K562 (cell line): ENCODE measurements around the gene FKBP9. TPM values are rescaled to one million over a fixed set of nuclear protein-coding genes. Genes with fewer than 3 reads are reported as not detected.

Source experiments
- ATAC-seq: fragments of 200-7000 bp; cut with Tn5 transposase; 3 replicates; pipeline ENCODE4 v1.9.1; 2020; ENCODE audit warnings: moderate library complexity
- BruUV-seq: library from RNA; stranded (reverse); fragments of 400-500 nt; replicated peaks from 2 replicates; lab custom pipeline; 2021; lab: Mats Ljungman, UMichigan
- CTCF ChIA-PET: fragments of 300-600 bp; formaldehyde crosslinking; extraction: SDS; loops from one replicate; lab custom pipeline; 2021; ENCODE audit warnings: low intra/inter-chr PET ratio; lab: Yijun Ruan, JAX
- POLR2A ChIA-PET: fragments of 300-600, 350-650 bp; sonication (Branson Sonifier 250); formaldehyde crosslinking; extraction: SDS; loops from one replicate; lab custom pipeline; 2021; ENCODE audit warnings: antibody characterized with exemption, inconsistent platforms; lab: Yijun Ruan, JAX
- DNase-seq, 4 experiments: peaks; one replicate each; pipeline versions ENCODE4 v3.0.0 to v3.0.0-alpha.2; 2011 to 2018; ENCODE audit warnings: low spot score in 3 of 4, mixed read lengths in 3 of 4; ENCODE audit errors: extremely low read depth in 1 of 4
- FAIRE-seq: peaks from 2 replicates; lab custom pipeline; 2011; peaks lifted over from hg19 to GRCh38; lab: Jason Lieb, UNC
- H2AFZ ChIP-seq: 2 replicates; pipeline ENCODE4 v1.6.0; 2011; ENCODE audit warnings: low read depth, low read length, control low read depth, inconsistent platforms
- H3K27ac ChIP-seq: fragments of 200-600 bp; 3 replicates; pipeline ENCODE4 v1.8.0; 2011; ENCODE audit warnings: low read depth, mild to moderate bottlenecking, control low read depth, inconsistent platforms, low read length, moderate library complexity, mixed read lengths; ENCODE audit errors: extremely low read depth
- H3K27me3 ChIP-seq, 2 experiments: fragments of 300-600 bp in 1 of 2; 2 replicates in 1 of 2; 3 replicates in 1 of 2; pipeline versions ENCODE4 v1.6.0 to v1.8.0; 2011; ENCODE audit warnings: inconsistent platforms in 2 of 2, low read length in 2 of 2, mild to moderate bottlenecking in 1 of 2, mixed read lengths in 1 of 2, moderate library complexity in 1 of 2; ENCODE audit not compliant: control insufficient read depth in 2 of 2, insufficient read depth in 2 of 2
- H3K36me3 ChIP-seq: fragments of 300-600 bp; 3 replicates; pipeline ENCODE4 v1.8.0; 2011; ENCODE audit warnings: mild to moderate bottlenecking, low read length, inconsistent platforms; ENCODE audit not compliant: control insufficient read depth, insufficient read depth
- H3K4me1 ChIP-seq, 2 experiments: fragments of 200-600 bp in 1 of 2; replicated peaks in 1 of 2; 2 replicates in 1 of 2; 3 replicates in 1 of 2; pipeline versions ENCODE4 v1.5.1 to v1.8.0; 2011; ENCODE audit warnings: inconsistent platforms in 2 of 2, low read length in 2 of 2, mild to moderate bottlenecking in 1 of 2, mixed read lengths in 1 of 2, moderate library complexity in 1 of 2; ENCODE audit not compliant: control insufficient read depth in 2 of 2, insufficient read depth in 2 of 2
- H3K4me2 ChIP-seq: 2 replicates; pipeline ENCODE4 v1.6.1; 2011; ENCODE audit warnings: low read length, control low read depth, inconsistent platforms, mixed read lengths; ENCODE audit not compliant: insufficient read depth
- H3K4me3 ChIP-seq: fragments of 200-600 bp; sonication (generic), shearing (Covaris generic); 2 replicates; pipeline ENCODE4 v1.5.1; 2016; ENCODE audit warnings: control low read depth, inconsistent platforms
- H3K79me2 ChIP-seq: fragments of 200-600 bp; 3 replicates; pipeline ENCODE4 v1.8.0; 2011; ENCODE audit warnings: low read length, inconsistent platforms; ENCODE audit not compliant: control insufficient read depth, insufficient read depth
- H3K9ac ChIP-seq, 2 experiments: 2 replicates each; pipeline versions ENCODE4 v1.6.0 to v1.6.1; 2011; ENCODE audit warnings: low read depth in 2 of 2, low read length in 2 of 2, control low read depth in 1 of 2, inconsistent platforms in 1 of 2, mild to moderate bottlenecking in 1 of 2, mixed read lengths in 1 of 2; ENCODE audit not compliant: insufficient read depth in 1 of 2
- H3K9me1 ChIP-seq: one replicate; pipeline ENCODE4 v1.6.0; 2011; ENCODE audit warnings: inconsistent platforms, mild to moderate bottlenecking, low read length, moderate library complexity; ENCODE audit not compliant: control insufficient read depth, insufficient read depth
- H3K9me3 ChIP-seq: replicated peaks from 2 replicates; pipeline ENCODE4 v1.5.1; 2011; ENCODE audit warnings: low read depth, low read length, inconsistent platforms; ENCODE audit not compliant: control insufficient read depth, insufficient read depth
- H4K20me1 ChIP-seq: replicated peaks from 2 replicates; pipeline ENCODE4 v1.6.1; 2011; ENCODE audit warnings: low read length, inconsistent platforms, mixed read lengths; ENCODE audit not compliant: control insufficient read depth, insufficient read depth
- BCOR ChIP-seq: fragments of 450-650 bp; IDR thresholded peaks from 2 replicates; pipeline ENCODE4 v1.6.1; 2016
- NBN ChIP-seq: fragments of 450-650 bp; IDR thresholded peaks from 2 replicates; pipeline ENCODE4 v1.6.1; 2016; ENCODE audit warnings: low read depth, mild to moderate bottlenecking
- NFE2 ChIP-seq: IDR thresholded peaks from 2 replicates; pipeline ENCODE4 v1.6.1; 2014; ENCODE audit warnings: antibody characterized with exemption, low read depth
- NFIX ChIP-seq: fragments of 250-450 bp; sonication (Bioruptor Pico); IDR thresholded peaks from 2 replicates; pipeline ENCODE4 v1.4.0; 2020; ENCODE audit warnings: low read depth, mild to moderate bottlenecking, moderate library complexity
- SNRNP70 ChIP-seq: fragments of 200-400 bp; formaldehyde crosslinking; optimal IDR thresholded peaks from 2 replicates; pipeline ENCODE3; 2017; ENCODE audit warnings: low read depth, low read length
- U2AF2 ChIP-seq: fragments of 200-400 bp; formaldehyde crosslinking; optimal IDR thresholded peaks from 2 replicates; pipeline ENCODE3; 2017; ENCODE audit warnings: low read depth, mild to moderate bottlenecking, low read length
- ZNF133 ChIP-seq: fragments of 250-450 bp; sonication (Bioruptor Pico); IDR thresholded peaks from 2 replicates; pipeline ENCODE4 v1.4.0; 2020; ENCODE audit warnings: mild to moderate bottlenecking
- ZNF175 ChIP-seq: fragments of 200-800 bp; sonication (Bioruptor generic); IDR thresholded peaks from 2 replicates; pipeline ENCODE4 v1.6.1; 2016; ENCODE audit warnings: low read depth, mild to moderate bottlenecking, missing genetic modification characterization, missing compliant biosample characterization
- ZNF75A ChIP-seq: fragments of 450-650 bp; formaldehyde crosslinking; IDR thresholded peaks from 2 replicates; pipeline ENCODE4 v1.4.0; 2020; ENCODE audit warnings: mild to moderate bottlenecking
- ZNF780A ChIP-seq: fragments of 250-450 bp; sonication (Bioruptor Pico); IDR thresholded peaks from 2 replicates; pipeline ENCODE4 v1.5.0; 2021; ENCODE audit warnings: mild to moderate bottlenecking
- WGBS: fragments of 100-300 bp; shearing (Covaris generic); methylation state at CpG from one replicate; pipeline ENCODE4 v1.1.6; 2016; ENCODE audit warnings: low coverage, mixed read lengths; ENCODE audit not compliant: insufficient coverage; ENCODE audit errors: missing lambda C conversion rate; 5-methylcytosine and 5-hydroxymethylcytosine counted together
- in situ Hi-C: fragments of 300-500 bp; cut with MboI; formaldehyde crosslinking; loops from 4 replicates; pipeline ENCODE4 v1.15.0; 2018; ENCODE audit warnings: inconsistent platforms, mixed read lengths
- intact Hi-C: fragments of 100-400 bp; cut with micrococcal nuclease; formaldehyde crosslinking; loops from 2 replicates; pipeline ENCODE4 v1.14.2; 2022
- polyA plus RNA-seq, 8 experiments: library from polyadenylated mRNA; depleted of rRNA in 4 of 8; stranded (reverse) in 5 of 8; unstranded in 3 of 8; fragments of >200 nt; fragmentation: Nextera tagmentation in 2 of 8; fragmentation: Illumina TruSeq in 1 of 8; extraction: Ambion mirVana in 2 of 8; extraction: Trizol in 1 of 8; gene quantifications; 2 replicates each; pipeline versions ENCODE4 v1.2.1 to v1.2.3, GENCODE V29; 2011 to 2014; ENCODE audit warnings: inconsistent platforms in 1 of 8, missing spikeins in 1 of 8
- total RNA-seq, 7 experiments: library from RNA; depleted of rRNA in 6 of 7; stranded (reverse); fragments of >200 nt in 6 of 7; fragmentation: Illumina TruSeq in 2 of 7; extraction: Trizol in 2 of 7; gene quantifications; 2 replicates each; pipeline versions ENCODE4 v1.2.1 to v1.2.3, GENCODE V29; 2011 to 2021; ENCODE audit warnings: low replicate concordance in 1 of 7

FKBP9 gene
- total and polyA plus RNA-seq, 9 of the 15 experiments (the other 6 are each of a cell fraction or from before 2014, with no cell fraction given), result 5.9 to 23.7 (median 15.8) TPM

- Histone ChIP-seq H3K27me3 (no peaks in the 10 kb centered on the region), H3K9me3 (no peaks in the 10 kb centered on the region), H3K4me2 (no peak overlapping the region), H3K9me1 (no peaks in the 10 kb centered on the region), H3K79me2 (peaks cover 52% of the 10 kb centered on the region), H2AFZ (no peak overlapping the region), H4K20me1 (no peaks in the 10 kb centered on the region), H3K4me3 (no peak overlapping the region), H3K4me1 (peaks cover 0 to 10% of the 10 kb centered on the region in 2 experiments; a peak in 3 of 5 replicates), H3K27ac (no peak overlapping the region), H3K9ac (no peak overlapping the region), H3K36me3 (peaks cover 35% of the 10 kb centered on the region)
- no peak for ATAC-seq
- DNase-seq, result no peak
- TF ChIP-seq NBN (no peak), ZNF780A (CRISPR knock-in tag) (no peak), SNRNP70 (no peak), ZNF175 (CRISPR knock-in tag) (no peak), ZNF75A (CRISPR knock-in tag) (no peak), NFE2 (no peak), U2AF2 (no peak), ZNF133 (CRISPR knock-in tag) (no peak), BCOR (no peak), NFIX (no peak)
- WGBS, result 83% methylated on average over 3 of the region's 3 CpGs
- FAIRE-seq, result no peak
- CTCF ChIA-PET, result no interaction called here
- in situ Hi-C loops, result no loop called here
- POLR2A ChIA-PET, result interaction anchor here (0.7 kb wide), 1 partner anchor 244 kb away, joined by 3 read pairs; no protein-coding TSS in a partner anchor
- no TSS peak for BruUV-seq
- intact Hi-C loops, result no loop called here
Observed at GRCh38 chr7:32936689-32937088, 20.6 kb upstream of the FKBP9 start.
